HL-60 (cell line): Measurements from ENCODE around the gene PITPNC1.

Experiments used
- POLR2AphosphoS5 ChIP-seq: IDR thresholded peaks from 2 replicates; pipeline ENCODE4 v1.6.1; 2012; ENCODE audit warnings: low read depth
- TF ChIP-seq, protein P1 (sequence below): IDR thresholded peaks from one replicate; pipeline ENCODE4 v1.5.1; 2011; ENCODE audit warnings: low read length, control low read depth, inconsistent platforms; ENCODE audit not compliant: insufficient read depth
- TF ChIP-seq, protein P2 (sequence below): IDR thresholded peaks from 2 replicates; pipeline ENCODE4 v1.6.1; 2012; ENCODE audit warnings: low read depth; ENCODE audit not compliant: insufficient replicate concordance

DNA sequence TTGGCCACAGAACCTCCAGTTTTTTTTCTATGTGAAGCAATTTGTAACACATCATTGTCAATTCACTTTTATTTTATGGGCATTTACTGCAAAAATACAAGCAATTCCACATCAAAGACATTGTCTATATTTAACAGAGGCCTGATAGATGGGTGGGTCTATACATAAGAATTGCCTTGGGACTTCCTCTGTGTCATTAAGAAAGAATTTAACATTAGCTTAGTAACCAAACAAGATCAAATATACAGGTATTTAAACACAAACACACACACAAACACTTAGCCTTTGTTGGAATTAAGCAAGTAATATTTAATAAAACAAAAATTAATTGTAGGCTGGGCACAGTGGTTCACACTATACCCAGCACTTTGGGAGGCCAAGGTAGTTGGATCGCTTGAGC, 4.3 kb upstream of the PITPNC1 start:
- TF ChIP-seq, protein P1, sequence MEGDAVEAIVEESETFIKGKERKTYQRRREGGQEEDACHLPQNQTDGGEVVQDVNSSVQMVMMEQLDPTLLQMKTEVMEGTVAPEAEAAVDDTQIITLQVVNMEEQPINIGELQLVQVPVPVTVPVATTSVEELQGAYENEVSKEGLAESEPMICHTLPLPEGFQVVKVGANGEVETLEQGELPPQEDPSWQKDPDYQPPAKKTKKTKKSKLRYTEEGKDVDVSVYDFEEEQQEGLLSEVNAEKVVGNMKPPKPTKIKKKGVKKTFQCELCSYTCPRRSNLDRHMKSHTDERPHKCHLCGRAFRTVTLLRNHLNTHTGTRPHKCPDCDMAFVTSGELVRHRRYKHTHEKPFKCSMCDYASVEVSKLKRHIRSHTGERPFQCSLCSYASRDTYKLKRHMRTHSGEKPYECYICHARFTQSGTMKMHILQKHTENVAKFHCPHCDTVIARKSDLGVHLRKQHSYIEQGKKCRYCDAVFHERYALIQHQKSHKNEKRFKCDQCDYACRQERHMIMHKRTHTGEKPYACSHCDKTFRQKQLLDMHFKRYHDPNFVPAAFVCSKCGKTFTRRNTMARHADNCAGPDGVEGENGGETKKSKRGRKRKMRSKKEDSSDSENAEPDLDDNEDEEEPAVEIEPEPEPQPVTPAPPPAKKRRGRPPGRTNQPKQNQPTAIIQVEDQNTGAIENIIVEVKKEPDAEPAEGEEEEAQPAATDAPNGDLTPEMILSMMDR: no peak
- TF ChIP-seq, protein P2, sequence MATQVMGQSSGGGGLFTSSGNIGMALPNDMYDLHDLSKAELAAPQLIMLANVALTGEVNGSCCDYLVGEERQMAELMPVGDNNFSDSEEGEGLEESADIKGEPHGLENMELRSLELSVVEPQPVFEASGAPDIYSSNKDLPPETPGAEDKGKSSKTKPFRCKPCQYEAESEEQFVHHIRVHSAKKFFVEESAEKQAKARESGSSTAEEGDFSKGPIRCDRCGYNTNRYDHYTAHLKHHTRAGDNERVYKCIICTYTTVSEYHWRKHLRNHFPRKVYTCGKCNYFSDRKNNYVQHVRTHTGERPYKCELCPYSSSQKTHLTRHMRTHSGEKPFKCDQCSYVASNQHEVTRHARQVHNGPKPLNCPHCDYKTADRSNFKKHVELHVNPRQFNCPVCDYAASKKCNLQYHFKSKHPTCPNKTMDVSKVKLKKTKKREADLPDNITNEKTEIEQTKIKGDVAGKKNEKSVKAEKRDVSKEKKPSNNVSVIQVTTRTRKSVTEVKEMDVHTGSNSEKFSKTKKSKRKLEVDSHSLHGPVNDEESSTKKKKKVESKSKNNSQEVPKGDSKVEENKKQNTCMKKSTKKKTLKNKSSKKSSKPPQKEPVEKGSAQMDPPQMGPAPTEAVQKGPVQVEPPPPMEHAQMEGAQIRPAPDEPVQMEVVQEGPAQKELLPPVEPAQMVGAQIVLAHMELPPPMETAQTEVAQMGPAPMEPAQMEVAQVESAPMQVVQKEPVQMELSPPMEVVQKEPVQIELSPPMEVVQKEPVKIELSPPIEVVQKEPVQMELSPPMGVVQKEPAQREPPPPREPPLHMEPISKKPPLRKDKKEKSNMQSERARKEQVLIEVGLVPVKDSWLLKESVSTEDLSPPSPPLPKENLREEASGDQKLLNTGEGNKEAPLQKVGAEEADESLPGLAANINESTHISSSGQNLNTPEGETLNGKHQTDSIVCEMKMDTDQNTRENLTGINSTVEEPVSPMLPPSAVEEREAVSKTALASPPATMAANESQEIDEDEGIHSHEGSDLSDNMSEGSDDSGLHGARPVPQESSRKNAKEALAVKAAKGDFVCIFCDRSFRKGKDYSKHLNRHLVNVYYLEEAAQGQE: no peak
- no peak for TF ChIP-seq POLR2AphosphoS5
